Peyer's patch (tissue), 4 donors: ENCODE measurements around the gene PDLIM1. TPM values are rescaled to one million over a fixed set of nuclear protein-coding genes. Genes with fewer than 3 reads are reported as not detected.

Experiments
- DNase-seq, 3 donors: peaks; one replicate each; pipeline ENCODE4 v3.0.0-alpha.2; 2017 to 2019
- H3K27ac ChIP-seq, 4 donors: fragments of 200-600 bp; sonication (generic); one replicate each; pipeline ENCODE4 v1.5.1; 2016 to 2019
- H3K27me3 ChIP-seq, 2 donors: fragments of 200-600 bp; sonication (generic); one replicate each; pipeline ENCODE4 v1.5.1; 2019
- H3K36me3 ChIP-seq, 3 donors: fragments of 200-600 bp; sonication (generic); one replicate each; pipeline ENCODE4 v1.5.1; 2016 to 2019
- H3K4me1 ChIP-seq, 4 donors: fragments of 200-600 bp; sonication (generic); one replicate each; pipeline ENCODE4 v1.5.1; 2016 to 2019
- H3K4me3 ChIP-seq, 4 donors: fragments of 200-600 bp; sonication (generic); 1 replicate in 3 of 4; 2 replicates in 1 of 4; pipeline ENCODE4 v1.5.1; 2016 to 2019; ENCODE audit warnings: mild to moderate bottlenecking in 1 of 4
- H3K9me3 ChIP-seq, 4 donors: fragments of 200-600 bp; sonication (generic); one replicate each; pipeline ENCODE4 v1.5.1; 2016 to 2019; ENCODE audit warnings: mild to moderate bottlenecking in 1 of 4
- CTCF ChIP-seq, 6 experiments: fragments of 450-650 bp in 4 of 6; fragments of 200-600 bp in 2 of 6; sonication (generic) in 1 of 6; IDR thresholded peaks; one replicate each; pipeline ENCODE4 v1.5.1; 2017 to 2019; ENCODE audit warnings: antibody characterized with exemption in 6 of 6, mild to moderate bottlenecking in 3 of 6, moderate library complexity in 1 of 6
- POLR2A ChIP-seq, 2 donors: fragments of 450-650 bp; IDR thresholded peaks; one replicate each; pipeline ENCODE4 v1.5.1; 2017; ENCODE audit warnings: antibody characterized with exemption in 2 of 2, mild to moderate bottlenecking in 2 of 2, moderate library complexity in 2 of 2
- total RNA-seq, 4 donors: library from RNA; depleted of rRNA; stranded (reverse); fragments of >200 nt; gene quantifications; one replicate each; pipeline ENCODE4 v1.1.0, GENCODE V29; 2016

PDLIM1 gene
- total RNA-seq, 4 donors from 2014 or later = 180 to 351 (median 240) TPM

GRCh38 chr10:95287281-95287680, 3.5 kb downstream of the PDLIM1 start:
- no peak for TF ChIP-seq POLR2A (IDR thresholded peaks at IDR 0.05)
- no peak for TF ChIP-seq CTCF (IDR thresholded peaks at IDR 0.05)
- peak overlapping the region in 2 of 4 donors; percentile 27 to 83 for H3K4me3 ChIP-seq

GRCh38 chr10:95286707-95287106, 4.1 kb downstream of the PDLIM1 start:
- Histone ChIP-seq H3K9me3 (no peaks in the 10 kb centered on the region), H3K4me1 (peaks cover 0 to 58% (median 8%) of the 10 kb centered on the region in 4 donors), H3K4me3 (peak overlapping the region in 2 of 4 donors; percentile 27 to 83), H3K36me3 (no peaks in the 10 kb centered on the region), H3K27me3 (no peaks in the 10 kb centered on the region), H3K27ac (peak overlapping the region in 3 of 4 donors; percentile 13 to 98 (median 74))
- DNase-seq = no peak
- TF ChIP-seq POLR2A (IDR thresholded peaks at IDR 0.05) (no peak), CTCF (IDR thresholded peaks at IDR 0.05) (no peak)

More at GRCh38 chr10:95287281-95287680, 3.5 kb downstream of the PDLIM1 start:
- Histone ChIP-seq H3K4me1 (peaks cover 0 to 53% (median 11%) of the 10 kb centered on the region in 4 donors), H3K9me3 (no peaks in the 10 kb centered on the region), H3K36me3 (no peaks in the 10 kb centered on the region), H3K27ac (peak overlapping the region; percentile 13 to 98 (median 48)), H3K27me3 (no peaks in the 10 kb centered on the region)
- DNase-seq = no peak

GRCh38 chr10:95285556-95285955, 5.2 kb downstream of the PDLIM1 start:
- no peak overlapping the region for H3K4me3 ChIP-seq
- H3K36me3 ChIP-seq = no peaks in the 10 kb centered on the region
- peaks cover 0 to 65% (median 7%) of the 10 kb centered on the region in 4 donors for H3K4me1 ChIP-seq
- H3K27ac ChIP-seq = peak overlapping the region in 2 of 4 donors; percentile 60 to 98
- H3K27me3 ChIP-seq = no peaks in the 10 kb centered on the region
- no peak for TF ChIP-seq POLR2A (IDR thresholded peaks at IDR 0.05)
- TF ChIP-seq CTCF (IDR thresholded peaks at IDR 0.05) = no peak
- DNase-seq = no peak
- no peaks in the 10 kb centered on the region for H3K9me3 ChIP-seq

GRCh38 chr10:95284807-95285206, 6.0 kb downstream of the PDLIM1 start:
- no peak overlapping the region for H3K4me3 ChIP-seq
- peak overlapping the region in 2 of 4 donors; percentile 8 to 60 for H3K27ac ChIP-seq
- H3K36me3 ChIP-seq = no peaks in the 10 kb centered on the region
- peaks cover 0 to 71% (median 7%) of the 10 kb centered on the region in 4 donors for H3K4me1 ChIP-seq
- TF ChIP-seq POLR2A (IDR thresholded peaks at IDR 0.05) = no peak
- no peak for DNase-seq
- H3K27me3 ChIP-seq = no peaks in the 10 kb centered on the region
- no peaks in the 10 kb centered on the region for H3K9me3 ChIP-seq

GRCh38 chr10:95282107-95282506, 8.7 kb downstream of the PDLIM1 start:
- DNase-seq = no peak
- Histone ChIP-seq H3K9me3 (no peaks in the 10 kb centered on the region), H3K27ac (peak overlapping the region in 2 of 4 donors; percentile 8 to 73), H3K4me1 (peaks cover 0 to 91% (median 8%) of the 10 kb centered on the region in 4 donors), H3K27me3 (no peaks in the 10 kb centered on the region), H3K36me3 (no peaks in the 10 kb centered on the region), H3K4me3 (no peak overlapping the region)
- TF ChIP-seq POLR2A (IDR thresholded peaks at IDR 0.05) (no peak), CTCF (IDR thresholded peaks at IDR 0.05) (no peak)

DNA sequence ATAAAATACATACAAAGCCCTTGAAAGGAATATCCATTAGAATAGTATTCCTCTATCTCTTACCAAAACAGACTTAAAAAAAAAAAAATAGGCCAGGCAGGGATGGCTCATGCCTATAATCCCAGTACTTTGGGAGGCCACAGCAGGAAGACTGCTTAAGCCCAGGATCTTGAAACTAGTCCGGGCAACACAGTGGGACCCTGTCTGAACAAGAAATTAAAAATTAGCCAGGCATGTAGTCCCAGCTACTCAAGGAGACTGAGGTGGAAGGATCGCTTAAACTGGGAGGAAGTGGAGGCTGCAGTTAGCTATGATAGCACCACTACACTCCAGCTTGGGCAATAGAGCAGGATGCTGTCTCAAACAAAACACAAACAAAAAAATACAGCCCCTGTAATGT, 9.6 kb downstream of the PDLIM1 start:
- Histone ChIP-seq H3K27ac (peak overlapping the region in 2 of 4 donors; percentile 8 to 92), H3K27me3 (no peaks in the 10 kb centered on the region), H3K4me3 (no peak overlapping the region), H3K4me1 (peaks cover 0 to 87% (median 8%) of the 10 kb centered on the region in 4 donors), H3K9me3 (no peaks in the 10 kb centered on the region), H3K36me3 (no peaks in the 10 kb centered on the region)
- TF ChIP-seq CTCF (IDR thresholded peaks at IDR 0.05) (no peak), POLR2A (IDR thresholded peaks at IDR 0.05) (no peak)
- DNase-seq = no peak
